Fibroblast of lung (primary cell): ENCODE data around the gene DNM1. TPM values are rescaled to one million over a fixed set of nuclear protein-coding genes. Genes with fewer than 3 reads are reported as not detected.

ENCODE experiments used
- DNase-seq, 2 donors: peaks; one replicate each; pipeline versions ENCODE4 v3.0.0 to v3.0.0-alpha.2; 2010; ENCODE audit warnings: low read depth in 2 of 2
- H2AFZ ChIP-seq: 2 replicates; pipeline ENCODE4 v1.5.1; 2012; ENCODE audit warnings: low read length, control low read depth, inconsistent platforms
- H3K27ac ChIP-seq: 2 replicates; pipeline ENCODE4 v1.5.1; 2011; ENCODE audit warnings: low read length, control low read depth; ENCODE audit not compliant: insufficient read depth
- H3K27me3 ChIP-seq: 2 replicates; pipeline ENCODE4 v1.5.1; 2011; ENCODE audit warnings: mild to moderate bottlenecking, low read length; ENCODE audit not compliant: control insufficient read depth, insufficient read depth
- H3K36me3 ChIP-seq: 2 replicates; pipeline ENCODE4 v1.5.1; 2011; ENCODE audit warnings: low read length; ENCODE audit not compliant: control insufficient read depth, insufficient read depth
- H3K4me1 ChIP-seq: 2 replicates; pipeline ENCODE4 v1.5.1; 2011; ENCODE audit warnings: low read length; ENCODE audit not compliant: control insufficient read depth, insufficient read depth; ENCODE audit errors: extremely low read depth
- H3K4me2 ChIP-seq: 2 replicates; pipeline ENCODE4 v1.5.1; 2011; ENCODE audit warnings: low read length, control low read depth; ENCODE audit not compliant: insufficient read depth; ENCODE audit errors: extremely low read depth
- H3K4me3 ChIP-seq, 4 experiments: fragments of 200-600 bp in 1 of 4; sonication (generic) in 1 of 4; replicated peaks in 1 of 4; 2 replicates each; pipeline ENCODE4 v1.5.1; 2011 to 2016; ENCODE audit warnings: low read length in 4 of 4, low read depth in 3 of 4, mild to moderate bottlenecking in 3 of 4, control low read depth in 2 of 4, inconsistent platforms in 1 of 4, mixed read lengths in 1 of 4; ENCODE audit not compliant: insufficient read depth in 1 of 4; ENCODE audit errors: control extremely low read depth in 1 of 4
- H3K79me2 ChIP-seq: 2 replicates; pipeline ENCODE4 v1.5.1; 2012; ENCODE audit warnings: mild to moderate bottlenecking, low read length, inconsistent platforms; ENCODE audit not compliant: control insufficient read depth, insufficient read depth
- H3K9ac ChIP-seq: 2 replicates; pipeline ENCODE4 v1.5.1; 2011; ENCODE audit warnings: mild to moderate bottlenecking, low read length, control low read depth; ENCODE audit not compliant: insufficient read depth
- H3K9me3 ChIP-seq: 2 replicates; pipeline ENCODE4 v1.5.1; 2012; ENCODE audit warnings: low read depth, low read length; ENCODE audit not compliant: control insufficient read depth, insufficient read depth
- H4K20me1 ChIP-seq: 2 replicates; pipeline ENCODE4 v1.5.1; 2011; ENCODE audit warnings: low read length; ENCODE audit not compliant: control insufficient read depth, insufficient read depth; ENCODE audit errors: extremely low read depth
- CTCF ChIP-seq, 2 donors: IDR thresholded peaks in 1 of 2; conservative IDR thresholded peaks in 1 of 2; 1 replicate in 1 of 2; 2 replicates in 1 of 2; pipeline ENCODE4 v1.5.1; 2011 to 2012; ENCODE audit warnings: low read length in 2 of 2, control low read depth in 1 of 2, inconsistent platforms in 1 of 2, low read depth in 1 of 2, mild to moderate bottlenecking in 1 of 2
- EZH2 ChIP-seq: IDR thresholded peaks from 2 replicates; pipeline ENCODE4 v1.5.1; 2012; ENCODE audit warnings: low read length, control low read depth, mild to moderate bottlenecking; ENCODE audit errors: missing control alignments
- polyA plus RNA-seq, 2 donors: library from polyadenylated mRNA; depleted of rRNA in 1 of 2; stranded (reverse) in 1 of 2; unstranded in 1 of 2; fragments of >200 nt; gene quantifications; 2 replicates each; pipeline ENCODE4 v1.2.1, GENCODE V29; 2011 to 2012; ENCODE audit warnings: missing spikeins in 1 of 2
- total RNA-seq: library from RNA; depleted of rRNA; stranded (reverse); fragments of >200 nt; gene quantifications from 2 replicates; pipeline ENCODE4 v1.2.1, GENCODE V29; 2014

The DNM1 gene
- total and polyA plus RNA-seq, 2 donors (not counting 1 experiment from before 2014, with no cell fraction given): 3.7 to 30.4 TPM

- Histone ChIP-seq H4K20me1 (no peaks in the 10 kb centered on the region), H3K27me3 (no peaks in the 10 kb centered on the region), H3K4me3 (no peak overlapping the region), H3K4me1 (no peaks in the 10 kb centered on the region), H3K79me2 (no peaks in the 10 kb centered on the region), H3K36me3 (no peaks in the 10 kb centered on the region), H3K27ac (no peak overlapping the region), H3K4me2 (no peak overlapping the region), H3K9ac (no peak overlapping the region), H2AFZ (no peak overlapping the region), H3K9me3 (no peaks in the 10 kb centered on the region)
- DNase-seq: no peak
- TF ChIP-seq CTCF (conservative IDR thresholded peaks at IDR 0.05 in 1 of 2, IDR thresholded peaks at IDR 0.05 in 1 of 2; ENCODE audit: low read depth in 1 of 2, low read length in 2 of 2): no peak
- TF ChIP-seq EZH2: no peak
Observed at GRCh38 chr9:128206916-128207910, 4.0 kb downstream of the DNM1 start.

- Histone ChIP-seq H3K9ac (no peak overlapping the region), H3K79me2 (no peaks in the 10 kb centered on the region), H3K27ac (no peak overlapping the region), H2AFZ (no peak overlapping the region), H3K9me3 (no peaks in the 10 kb centered on the region), H3K4me1 (no peaks in the 10 kb centered on the region), H4K20me1 (no peaks in the 10 kb centered on the region), H3K4me3 (no peak overlapping the region), H3K27me3 (no peaks in the 10 kb centered on the region), H3K36me3 (no peaks in the 10 kb centered on the region), H3K4me2 (no peak overlapping the region)
- no peak for DNase-seq
- TF ChIP-seq CTCF (conservative IDR thresholded peaks at IDR 0.05 in 1 of 2, IDR thresholded peaks at IDR 0.05 in 1 of 2; ENCODE audit: low read depth in 1 of 2, low read length in 2 of 2) (no peak), EZH2 (no peak)
Observed at GRCh38 chr9:128208386-128208785, 5.2 kb downstream of the DNM1 start.

- no peak overlapping the region for H3K27ac ChIP-seq
- no peak overlapping the region for H2AFZ ChIP-seq
- no peaks in the 10 kb centered on the region for H3K36me3 ChIP-seq
- H3K27me3 ChIP-seq: no peaks in the 10 kb centered on the region
- no peak overlapping the region for H3K4me2 ChIP-seq
- no peaks in the 10 kb centered on the region for H3K4me1 ChIP-seq
- H3K9me3 ChIP-seq: no peaks in the 10 kb centered on the region
- H3K79me2 ChIP-seq: no peaks in the 10 kb centered on the region
- no peaks in the 10 kb centered on the region for H4K20me1 ChIP-seq
- TF ChIP-seq CTCF (conservative IDR thresholded peaks at IDR 0.05 in 1 of 2, IDR thresholded peaks at IDR 0.05 in 1 of 2; ENCODE audit: low read depth in 1 of 2, low read length in 2 of 2) (no peak), EZH2 (no peak)
- H3K4me3 ChIP-seq: no peak overlapping the region
- DNase-seq: no peak
- H3K9ac ChIP-seq: no peak overlapping the region
Observed at GRCh38 chr9:128208946-128209669, 5.9 kb downstream of the DNM1 start.
